Esophagus muscularis mucosa (tissue), 3 donors: ENCODE measurements around the gene VSIG10L.

ENCODE experiments used
- POLR2A ChIP-seq: fragments of 450-650 bp; IDR thresholded peaks from one replicate; pipeline ENCODE4 v1.6.1; 2017; ENCODE audit warnings: antibody characterized with exemption, moderate library complexity, mild to moderate bottlenecking, low read depth
- TF ChIP-seq, protein P1 (sequence below), 3 experiments: fragments of 200-600 bp in 2 of 3; fragments of 450-650 bp in 1 of 3; sonication (generic) in 2 of 3; IDR thresholded peaks; one replicate each; pipeline ENCODE4 v1.5.1; 2017 to 2019; ENCODE audit warnings: antibody characterized with exemption in 3 of 3, mild to moderate bottlenecking in 2 of 3, moderate library complexity in 1 of 3

DNA sequence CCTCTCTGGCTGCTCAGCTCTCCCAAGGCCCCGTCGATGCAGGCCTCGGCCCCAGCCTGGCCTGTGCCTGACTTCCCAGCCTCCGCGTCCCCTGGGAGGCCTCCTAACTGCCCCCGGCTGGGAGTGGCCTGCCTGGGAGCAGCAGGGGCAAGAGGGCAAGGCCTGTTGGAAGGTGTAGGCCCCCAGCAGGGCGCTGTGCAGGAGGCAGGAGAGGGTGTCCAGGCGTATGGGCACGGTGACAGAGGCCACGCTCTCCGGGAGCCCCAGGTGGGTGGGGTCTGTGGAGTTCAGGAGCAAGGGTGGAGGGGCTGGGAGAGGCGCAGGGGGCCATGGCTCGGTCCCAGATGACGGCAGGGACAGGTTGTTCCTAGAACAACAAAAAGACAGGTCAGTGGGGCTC is 47.2 kb upstream of the VSIG10L start:
- TF ChIP-seq, protein P1, sequence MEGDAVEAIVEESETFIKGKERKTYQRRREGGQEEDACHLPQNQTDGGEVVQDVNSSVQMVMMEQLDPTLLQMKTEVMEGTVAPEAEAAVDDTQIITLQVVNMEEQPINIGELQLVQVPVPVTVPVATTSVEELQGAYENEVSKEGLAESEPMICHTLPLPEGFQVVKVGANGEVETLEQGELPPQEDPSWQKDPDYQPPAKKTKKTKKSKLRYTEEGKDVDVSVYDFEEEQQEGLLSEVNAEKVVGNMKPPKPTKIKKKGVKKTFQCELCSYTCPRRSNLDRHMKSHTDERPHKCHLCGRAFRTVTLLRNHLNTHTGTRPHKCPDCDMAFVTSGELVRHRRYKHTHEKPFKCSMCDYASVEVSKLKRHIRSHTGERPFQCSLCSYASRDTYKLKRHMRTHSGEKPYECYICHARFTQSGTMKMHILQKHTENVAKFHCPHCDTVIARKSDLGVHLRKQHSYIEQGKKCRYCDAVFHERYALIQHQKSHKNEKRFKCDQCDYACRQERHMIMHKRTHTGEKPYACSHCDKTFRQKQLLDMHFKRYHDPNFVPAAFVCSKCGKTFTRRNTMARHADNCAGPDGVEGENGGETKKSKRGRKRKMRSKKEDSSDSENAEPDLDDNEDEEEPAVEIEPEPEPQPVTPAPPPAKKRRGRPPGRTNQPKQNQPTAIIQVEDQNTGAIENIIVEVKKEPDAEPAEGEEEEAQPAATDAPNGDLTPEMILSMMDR (IDR thresholded peaks at IDR 0.05) = no peak
- no peak for TF ChIP-seq POLR2A
